Astrocyte of the spinal cord (primary cell): ENCODE results near the gene GAS6.
"Not testable (repeated sequence)": the region's sequence is repeated elsewhere in the genome, so short reads cannot be mapped to it uniquely, and the experiment has no call there.

ENCODE experiments used
- DNase-seq: peaks from one replicate; pipeline ENCODE4 v3.0.0; 2011; ENCODE audit warnings: low read depth, low spot score
- H3K4me3 ChIP-seq: 2 replicates; pipeline ENCODE4 v1.5.1; 2011; ENCODE audit warnings: low read depth, mild to moderate bottlenecking, low read length, moderate library complexity
- CTCF ChIP-seq: IDR thresholded peaks from 2 replicates; pipeline ENCODE4 v1.5.1; 2012; ENCODE audit warnings: low read depth, mild to moderate bottlenecking, low read length, inconsistent platforms
- in situ Hi-C: cut with HindIII; loops from 2 replicates; pipeline ENCODE4 v1.10.0; 2017; ENCODE audit warnings: low sequenced_read_pairs

Gene GAS6

GRCh38 chr13:113832205-113832604 lies 31.7 kb downstream of the GAS6 start:
- H3K4me3 ChIP-seq: no peak overlapping the region
- DNase-seq: no peak
- no peak for TF ChIP-seq CTCF
- in situ Hi-C loops: no loop called here

GRCh38 chr13:113831061-113831460 lies 32.8 kb downstream of the GAS6 start:
- in situ Hi-C loops: no loop called here
- no peak overlapping the region for H3K4me3 ChIP-seq
- no peak for TF ChIP-seq CTCF
- DNase-seq: no peak

- H3K4me3 ChIP-seq, in situ Hi-C loops, DNase-seq: not testable (repeated sequence)
Observed at GRCh38 chr13:113830426-113830950, 33.4 kb downstream of the GAS6 start.

GRCh38 chr13:113828282-113828825 lies 35.5 kb downstream of the GAS6 start:
- H3K4me3 ChIP-seq: no peak overlapping the region
- in situ Hi-C loops: no loop called here
- TF ChIP-seq CTCF: no peak
- DNase-seq: no peak

GRCh38 chr13:113827021-113827420 lies 36.9 kb downstream of the GAS6 start:
- H3K4me3 ChIP-seq: no peak overlapping the region
- TF ChIP-seq CTCF: no peak
- no peak for DNase-seq
- in situ Hi-C loops: no loop called here

GRCh38 chr13:113826446-113826845 lies 37.4 kb downstream of the GAS6 start:
- in situ Hi-C loops, H3K4me3 ChIP-seq, DNase-seq: not testable (repeated sequence)

- DNase-seq: no peak
- no peak overlapping the region for H3K4me3 ChIP-seq
- TF ChIP-seq CTCF: no peak
- in situ Hi-C loops: no loop called here
Observed at GRCh38 chr13:113825841-113826240, 38.0 kb downstream of the GAS6 start.

GRCh38 chr13:113823771-113824170 lies 40.1 kb downstream of the GAS6 start:
- no peak for DNase-seq
- in situ Hi-C loops: no loop called here
- TF ChIP-seq CTCF: no peak
- H3K4me3 ChIP-seq: no peak overlapping the region
